Kidney (tissue), 14 donors: Measurements from ENCODE around the gene MEIOB. TPM values are rescaled to one million over a fixed set of nuclear protein-coding genes. Genes with fewer than 3 reads are reported as not detected.

Experiments used
- DNase-seq, 5 donors: peaks; one replicate each; pipeline ENCODE4 v3.0.0-alpha.2; 2013 to 2020
- FAIRE-seq: peaks from 2 replicates; lab custom pipeline; 2012; peaks lifted over from hg19 to GRCh38; lab: Jason Lieb, UNC
- H3K27ac ChIP-seq, 2 donors: one replicate each; pipeline ENCODE4 v1.7.0; 2013; ENCODE audit warnings: low read depth in 2 of 2, low read length in 2 of 2, inconsistent platforms in 1 of 2
- H3K27me3 ChIP-seq: one replicate; pipeline ENCODE4 v1.7.1; 2013; ENCODE audit warnings: low read length, inconsistent platforms; ENCODE audit not compliant: control insufficient read depth, insufficient read depth
- H3K36me3 ChIP-seq, 3 donors: one replicate each; pipeline versions ENCODE4 v1.7.0 to v1.7.1; 2013; ENCODE audit warnings: low read length in 3 of 3, control low read depth in 1 of 3, inconsistent platforms in 1 of 3; ENCODE audit not compliant: insufficient read depth in 3 of 3, control insufficient read depth in 2 of 3
- H3K4me1 ChIP-seq, 3 donors: one replicate each; pipeline versions ENCODE4 v1.7.0 to v1.7.1; 2013; ENCODE audit warnings: low read length in 3 of 3, inconsistent platforms in 1 of 3, low read depth in 1 of 3; ENCODE audit not compliant: control insufficient read depth in 2 of 3, insufficient read depth in 2 of 3
- H3K4me3 ChIP-seq, 3 donors: one replicate each; pipeline versions ENCODE4 v1.7.0 to v1.8.1; 2013; ENCODE audit warnings: low read length in 3 of 3, control low read depth in 1 of 3, inconsistent platforms in 1 of 3
- H3K9ac ChIP-seq, 3 donors: one replicate each; pipeline versions ENCODE4 v1.7.0 to v1.7.1; 2013; ENCODE audit warnings: low read length in 3 of 3, control low read depth in 1 of 3, inconsistent platforms in 1 of 3
- H3K9me3 ChIP-seq, 3 donors: one replicate each; pipeline versions ENCODE4 v1.7.0 to v1.7.1; 2013; ENCODE audit warnings: low read length in 3 of 3, control low read depth in 1 of 3, inconsistent platforms in 1 of 3; ENCODE audit not compliant: control insufficient read depth in 2 of 3, insufficient read depth in 1 of 3
- CTCF ChIP-seq: IDR thresholded peaks from 3 replicates; pipeline ENCODE4 v1.5.1; 2012; ENCODE audit warnings: mild to moderate bottlenecking, moderate library complexity, borderline replicate concordance; ENCODE audit not compliant: insufficient read depth; ENCODE audit errors: extremely low read depth
- intact Hi-C: fragments of 100-400 bp; cut with DNase I; formaldehyde crosslinking; loops from one replicate; pipeline ENCODE4 v1.11.1; 2022
- polyA plus RNA-seq: library from polyadenylated mRNA; stranded (reverse); fragments of 350-450 nt; fragmentation: Illumina TruSeq; extraction: RNeasy Lipid Tissue Mini Kit (QIAGEN cat#74804); gene quantifications from one replicate; pipeline ENCODE4 v1.2.3, GENCODE V29; 2014; ENCODE audit warnings: low read depth, low replicate concordance; ENCODE audit not compliant: insufficient read depth
- total RNA-seq: library from RNA; stranded (reverse); fragmentation: NEBNext Ultra II Directional; extraction: Animal tissue kit (Norgen Biotek cat#: 25700); gene quantifications from one replicate; pipeline ENCODE4 v1.2.1, GENCODE V29; 2021
- donor health status: control.
- donor health status: control.
- donor health status: control.
- donor health status: control.
- donor health status: control.
- donor health status: DM: yes; HTN: yes; CAD: no.
- donor health status: Normal renal cell carcinoma (clear cell type).

MEIOB gene
- total and polyA plus RNA-seq, 2 donors from 2014 or later, result 0.16 to 1.4 TPM

GRCh38 chr16:1874854-1875253, 2.9 kb upstream of the MEIOB start:
- intact Hi-C loops, result no loop called here
- no peak for FAIRE-seq

GRCh38 chr16:1870365-1871082, 1.4 kb downstream of the MEIOB start:
- no peak for TF ChIP-seq CTCF
- intact Hi-C loops, result no loop called here
- no peaks in the 10 kb centered on the region for H3K36me3 ChIP-seq
- H3K9me3 ChIP-seq, result no peaks in the 10 kb centered on the region
- DNase-seq (no peak), FAIRE-seq (no peak)
- no peak overlapping the region for H3K4me3 ChIP-seq
- H3K27me3 ChIP-seq, result peaks cover 3% of the 10 kb centered on the region
- H3K4me1 ChIP-seq, result no peaks in the 10 kb centered on the region
- H3K27ac ChIP-seq, result no peak overlapping the region
- no peak overlapping the region for H3K9ac ChIP-seq

More at GRCh38 chr16:1874854-1875253, 2.9 kb upstream of the MEIOB start:
- Histone ChIP-seq H3K36me3 (no peaks in the 10 kb centered on the region), H3K9me3 (no peaks in the 10 kb centered on the region), H3K27ac (no peak overlapping the region), H3K9ac (no peak overlapping the region), H3K4me3 (no peak overlapping the region), H3K27me3 (peaks cover 7% of the 10 kb centered on the region), H3K4me1 (no peaks in the 10 kb centered on the region)
- DNase-seq, result peak in 4 of 5 donors; percentile 44 to 65 (median 55)
- TF ChIP-seq CTCF, result no peak

GRCh38 chr16:1865902-1866690, 5.9 kb downstream of the MEIOB start:
- intact Hi-C loops, result no loop called here

More at GRCh38 chr16:1865902-1866690, 5.9 kb downstream of the MEIOB start:
- no peak overlapping the region for H3K27ac ChIP-seq
- no peaks in the 10 kb centered on the region for H3K9me3 ChIP-seq
- DNase-seq, result no peak
- H3K4me1 ChIP-seq, result no peaks in the 10 kb centered on the region
- no peak overlapping the region for H3K4me3 ChIP-seq
- no peak for TF ChIP-seq CTCF
- FAIRE-seq, result no peak
- H3K36me3 ChIP-seq, result no peaks in the 10 kb centered on the region
- no peaks in the 10 kb centered on the region for H3K27me3 ChIP-seq
- no peak overlapping the region for H3K9ac ChIP-seq
